ENCODE data around the gene NFE2.

The NFE2 gene

GRCh38 chr12:54301428-54302048 lies 723 bp upstream of the NFE2 start:
- no peak overlapping the region for H3K4me3 ChIP-seq (ENCODE audit: low read depth, low read length)
- no peak for DNase-seq
- no peaks in the 10 kb centered on the region for H3K36me3 ChIP-seq
- no peak overlapping the region for H3K27ac ChIP-seq
- H3K9me3 ChIP-seq (ENCODE audit: severe bottlenecking) = no peaks in the 10 kb centered on the region
- H3K27me3 ChIP-seq (ENCODE audit: insufficient read depth, low read depth, severe bottlenecking) = no peaks in the 10 kb centered on the region
- TF ChIP-seq, protein P1, sequence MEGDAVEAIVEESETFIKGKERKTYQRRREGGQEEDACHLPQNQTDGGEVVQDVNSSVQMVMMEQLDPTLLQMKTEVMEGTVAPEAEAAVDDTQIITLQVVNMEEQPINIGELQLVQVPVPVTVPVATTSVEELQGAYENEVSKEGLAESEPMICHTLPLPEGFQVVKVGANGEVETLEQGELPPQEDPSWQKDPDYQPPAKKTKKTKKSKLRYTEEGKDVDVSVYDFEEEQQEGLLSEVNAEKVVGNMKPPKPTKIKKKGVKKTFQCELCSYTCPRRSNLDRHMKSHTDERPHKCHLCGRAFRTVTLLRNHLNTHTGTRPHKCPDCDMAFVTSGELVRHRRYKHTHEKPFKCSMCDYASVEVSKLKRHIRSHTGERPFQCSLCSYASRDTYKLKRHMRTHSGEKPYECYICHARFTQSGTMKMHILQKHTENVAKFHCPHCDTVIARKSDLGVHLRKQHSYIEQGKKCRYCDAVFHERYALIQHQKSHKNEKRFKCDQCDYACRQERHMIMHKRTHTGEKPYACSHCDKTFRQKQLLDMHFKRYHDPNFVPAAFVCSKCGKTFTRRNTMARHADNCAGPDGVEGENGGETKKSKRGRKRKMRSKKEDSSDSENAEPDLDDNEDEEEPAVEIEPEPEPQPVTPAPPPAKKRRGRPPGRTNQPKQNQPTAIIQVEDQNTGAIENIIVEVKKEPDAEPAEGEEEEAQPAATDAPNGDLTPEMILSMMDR (IDR thresholded peaks at IDR 0.05; ENCODE audit: low read depth, low read length) = no peak

DNA sequence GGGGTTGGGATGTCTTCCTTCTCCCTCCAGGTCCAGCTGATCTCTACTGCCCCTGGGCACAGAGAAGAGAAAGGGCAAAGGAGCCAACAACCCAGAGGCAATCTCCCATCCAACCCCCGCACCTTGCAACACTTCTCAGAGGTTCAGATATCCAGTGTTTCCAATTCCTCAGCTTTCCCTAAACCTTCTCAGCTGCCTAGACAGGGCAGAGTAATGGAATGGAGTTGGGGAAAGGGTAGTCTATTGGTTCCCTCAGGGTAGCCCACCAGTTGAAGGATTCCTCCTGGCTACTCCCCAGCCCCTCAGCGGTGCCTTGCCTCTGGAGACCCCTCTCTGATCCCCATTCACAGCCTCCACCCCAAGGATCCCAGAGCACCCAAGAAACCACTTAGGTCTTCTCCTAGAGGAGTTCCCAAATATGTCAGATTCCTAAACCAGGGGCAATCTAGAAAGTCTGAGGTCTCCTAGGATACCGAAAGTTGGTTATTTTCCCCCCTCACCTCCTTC lies 537 bp downstream of the NFE2 start:
- peak overlapping the region; percentile 25; the same call in 1 of the 2 replicates for H3K4me3 ChIP-seq (ENCODE audit: low read depth, low read length)
- H3K9me3 ChIP-seq (ENCODE audit: severe bottlenecking) = no peaks in the 10 kb centered on the region
- TF ChIP-seq, protein P1 (IDR thresholded peaks at IDR 0.05; ENCODE audit: low read depth, low read length) = no peak
- H3K36me3 ChIP-seq = no peaks in the 10 kb centered on the region
- no peaks in the 10 kb centered on the region for H3K27me3 ChIP-seq (ENCODE audit: insufficient read depth, low read depth, severe bottlenecking)
- H3K27ac ChIP-seq = no peak overlapping the region
- DNase-seq = no peak

- DNase-seq = no peak
- H3K27ac ChIP-seq = no peak overlapping the region
- H3K36me3 ChIP-seq = no peaks in the 10 kb centered on the region
- TF ChIP-seq, protein P1 (IDR thresholded peaks at IDR 0.05; ENCODE audit: low read depth, low read length) = no peak
- H3K4me3 ChIP-seq (ENCODE audit: low read depth, low read length) = no peak overlapping the region
- no peaks in the 10 kb centered on the region for H3K27me3 ChIP-seq (ENCODE audit: insufficient read depth, low read depth, severe bottlenecking)
- no peaks in the 10 kb centered on the region for H3K9me3 ChIP-seq (ENCODE audit: severe bottlenecking)
Observed at GRCh38 chr12:54299515-54300224, 1.1 kb downstream of the NFE2 start.

DNA sequence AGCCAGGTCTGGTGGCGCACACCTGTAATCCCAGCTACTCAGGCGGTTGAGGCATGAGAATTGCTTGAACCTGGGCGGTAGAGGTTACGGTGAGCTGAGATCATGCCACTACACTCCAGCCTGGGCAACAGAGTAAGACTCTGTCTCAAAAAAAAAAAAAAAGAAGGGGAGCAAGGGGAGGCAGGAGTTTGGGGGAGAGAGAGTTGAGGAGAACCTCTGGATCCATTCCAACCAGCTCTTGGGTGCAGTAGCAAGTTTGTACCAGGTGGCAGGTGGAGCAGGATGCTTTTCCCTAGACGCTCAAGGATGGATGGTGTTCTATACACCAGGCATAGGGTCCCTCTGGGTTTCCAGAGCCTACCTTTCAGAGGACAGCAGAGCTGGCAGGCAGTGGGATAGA lies 1.9 kb downstream of the NFE2 start:
- H3K4me3 ChIP-seq (ENCODE audit: low read depth, low read length) = no peak overlapping the region
- no peak overlapping the region for H3K27ac ChIP-seq
- H3K27me3 ChIP-seq (ENCODE audit: insufficient read depth, low read depth, severe bottlenecking) = no peaks in the 10 kb centered on the region
- no peak for DNase-seq
- TF ChIP-seq, protein P1 (IDR thresholded peaks at IDR 0.05; ENCODE audit: low read depth, low read length) = no peak
- no peaks in the 10 kb centered on the region for H3K36me3 ChIP-seq
- H3K9me3 ChIP-seq (ENCODE audit: severe bottlenecking) = no peaks in the 10 kb centered on the region

GRCh38 chr12:54296393-54297099 lies 4.3 kb downstream of the NFE2 start:
- Histone ChIP-seq H3K4me3 (ENCODE audit: low read depth, low read length) (no peak overlapping the region), H3K36me3 (no peaks in the 10 kb centered on the region), H3K27ac (no peak overlapping the region), H3K9me3 (ENCODE audit: severe bottlenecking) (no peaks in the 10 kb centered on the region), H3K27me3 (ENCODE audit: insufficient read depth, low read depth, severe bottlenecking) (no peaks in the 10 kb centered on the region)
- TF ChIP-seq, protein P1 (IDR thresholded peaks at IDR 0.05; ENCODE audit: low read depth, low read length) = no peak
- DNase-seq = no peak

All from WERI-Rb-1 (cell line).